ENCODE results near the gene PEX10. TPM values are rescaled to one million over a fixed set of nuclear protein-coding genes. Genes with fewer than 3 reads are reported as not detected.
A peak's percentile ranks its signal among the peaks of the same experiment; 100 is the strongest.

PEX10 gene
- total RNA-seq, 5 donors from 2014 or later (not counting 1 experiment from before 2014, with no cell fraction given): 11.7 to 13.2 (median 12.2) TPM

GRCh38 chr1:2396059-2396458, 16.3 kb downstream of the PEX10 start:
- H3K4me3 Mint-ChIP-seq: no peak overlapping the region
- H3K36me3 Mint-ChIP-seq: peaks cover 31% of the 10 kb centered on the region
- peaks cover 17 to 72% of the 10 kb centered on the region in 2 donors for H3K36me3 ChIP-seq (ENCODE audit: control insufficient read depth in 2 of 2, extremely low read depth in 1 of 2, insufficient read depth in 1 of 2, low read length in 1 of 2)
- ATAC-seq (replicated peaks in 1 of 4) (no peak), DNase-seq (no peak)
- H3K27me3 ChIP-seq (replicated peaks in 1 of 2; ENCODE audit: control insufficient read depth in 2 of 2, extremely low read depth in 1 of 2, insufficient read depth in 2 of 2, low read length in 1 of 2): no peaks in the 10 kb centered on the region
- peaks cover 11 to 39% of the 10 kb centered on the region in 2 experiments for H3K4me1 ChIP-seq (ENCODE audit: control insufficient read depth in 1 of 2, extremely low read depth in 1 of 2, insufficient read depth in 2 of 2, low read length in 2 of 2)
- H3K4me3 ChIP-seq (ENCODE audit: control insufficient read depth in 1 of 2, extremely low read depth in 1 of 2, low read length in 1 of 2): no peak overlapping the region
- H3K27ac ChIP-seq (ENCODE audit: low read length): no peak overlapping the region
- H3K9me3 Mint-ChIP-seq: no peaks in the 10 kb centered on the region
- ChIA-PET POLR2A (no interaction called here), CTCF (interaction anchor here in 1 of 2 donors (0.6 kb wide), 1 partner anchor 330 kb away, joined by 3 read pairs; no protein-coding TSS in a partner anchor)
- H3K27me3 Mint-ChIP-seq: no peaks in the 10 kb centered on the region
- H3K4me1 Mint-ChIP-seq: peaks cover 37 to 53% (median 51%) of the 10 kb centered on the region in 3 donors
- H3K27ac Mint-ChIP-seq: no peak overlapping the region
- H3K9me3 ChIP-seq: no peaks in the 10 kb centered on the region
- 86% methylated on average over 2 of the region's 17 CpGs for WGBS (ENCODE audit: insufficient coverage)

GRCh38 chr1:2395245-2395644, 17.1 kb downstream of the PEX10 start:
- POLR2A ChIA-PET: no interaction called here
- no peak overlapping the region for H3K27ac Mint-ChIP-seq
- no peaks in the 10 kb centered on the region for H3K9me3 Mint-ChIP-seq

DNA sequence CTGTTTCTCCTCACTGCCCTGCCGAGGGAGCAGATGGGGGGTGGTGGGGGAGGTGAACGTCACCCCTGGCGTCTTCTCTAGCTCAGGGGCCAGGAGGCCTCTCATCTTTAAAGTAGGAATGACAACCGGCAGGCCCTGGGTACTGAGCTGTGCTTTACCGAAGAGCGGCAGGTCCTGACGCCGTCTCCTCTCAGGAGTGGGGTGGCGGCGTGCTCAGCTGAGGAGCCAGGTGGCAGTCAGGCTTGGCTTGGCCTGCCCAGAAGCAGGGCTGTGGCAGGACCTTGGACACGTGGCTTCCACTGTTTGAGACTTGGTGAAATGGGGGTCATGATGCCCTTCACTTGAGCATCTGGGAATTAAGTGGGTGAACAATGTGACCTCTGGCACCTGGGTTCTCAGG, 17.6 kb downstream of the PEX10 start:
- peaks cover 11 to 60% of the 10 kb centered on the region in 2 donors for H3K36me3 ChIP-seq (ENCODE audit: control insufficient read depth in 2 of 2, extremely low read depth in 1 of 2, insufficient read depth in 1 of 2, low read length in 1 of 2)
- ChIA-PET CTCF (no interaction called here), POLR2A (no interaction called here)
- H3K27ac Mint-ChIP-seq: no peak overlapping the region
- H3K4me1 ChIP-seq (ENCODE audit: control insufficient read depth in 1 of 2, extremely low read depth in 1 of 2, insufficient read depth in 2 of 2, low read length in 2 of 2): peaks cover 11 to 49% of the 10 kb centered on the region in 2 experiments
- no peaks in the 10 kb centered on the region for H3K9me3 Mint-ChIP-seq
- 93% methylated on average over 9 of the region's 11 CpGs for WGBS (ENCODE audit: insufficient coverage)
- H3K27me3 Mint-ChIP-seq: no peaks in the 10 kb centered on the region
- no peaks in the 10 kb centered on the region for H3K27me3 ChIP-seq (replicated peaks in 1 of 2; ENCODE audit: control insufficient read depth in 2 of 2, extremely low read depth in 1 of 2, insufficient read depth in 2 of 2, low read length in 1 of 2)
- no peak for DNase-seq
- no peak overlapping the region for H3K4me3 ChIP-seq (ENCODE audit: control insufficient read depth in 1 of 2, extremely low read depth in 1 of 2, low read length in 1 of 2)
- no peaks in the 10 kb centered on the region for H3K9me3 ChIP-seq
- H3K36me3 Mint-ChIP-seq: peaks cover 22% of the 10 kb centered on the region
- no peak overlapping the region for H3K27ac ChIP-seq (ENCODE audit: low read length)
- peak overlapping the region in 2 of 3 donors; percentile 21 to 84 for H3K4me3 Mint-ChIP-seq
- no peak for ATAC-seq (replicated peaks in 1 of 4)
- peaks cover 37 to 56% (median 51%) of the 10 kb centered on the region in 3 donors for H3K4me1 Mint-ChIP-seq

More at GRCh38 chr1:2395245-2395644, 17.1 kb downstream of the PEX10 start:
- CTCF ChIA-PET: no interaction called here
- H3K9me3 ChIP-seq: no peaks in the 10 kb centered on the region
- peaks cover 11 to 47% of the 10 kb centered on the region in 2 experiments for H3K4me1 ChIP-seq (ENCODE audit: control insufficient read depth in 1 of 2, extremely low read depth in 1 of 2, insufficient read depth in 2 of 2, low read length in 2 of 2)
- no peak overlapping the region for H3K27ac ChIP-seq (ENCODE audit: low read length)
- H3K27me3 ChIP-seq (replicated peaks in 1 of 2; ENCODE audit: control insufficient read depth in 2 of 2, extremely low read depth in 1 of 2, insufficient read depth in 2 of 2, low read length in 1 of 2): no peaks in the 10 kb centered on the region
- no peak overlapping the region for H3K4me3 ChIP-seq (ENCODE audit: control insufficient read depth in 1 of 2, extremely low read depth in 1 of 2, low read length in 1 of 2)
- no peaks in the 10 kb centered on the region for H3K27me3 Mint-ChIP-seq
- DNase-seq (no peak), ATAC-seq (replicated peaks in 1 of 4) (no peak)
- no peak overlapping the region for H3K4me3 Mint-ChIP-seq
- peaks cover 37 to 52% (median 51%) of the 10 kb centered on the region in 3 donors for H3K4me1 Mint-ChIP-seq
- 95% methylated on average over 10 of the region's 10 CpGs for WGBS (ENCODE audit: insufficient coverage)
- H3K36me3 ChIP-seq (ENCODE audit: control insufficient read depth in 2 of 2, extremely low read depth in 1 of 2, insufficient read depth in 1 of 2, low read length in 1 of 2): peaks cover 15 to 65% of the 10 kb centered on the region in 2 donors
- peaks cover 25% of the 10 kb centered on the region for H3K36me3 Mint-ChIP-seq

DNA sequence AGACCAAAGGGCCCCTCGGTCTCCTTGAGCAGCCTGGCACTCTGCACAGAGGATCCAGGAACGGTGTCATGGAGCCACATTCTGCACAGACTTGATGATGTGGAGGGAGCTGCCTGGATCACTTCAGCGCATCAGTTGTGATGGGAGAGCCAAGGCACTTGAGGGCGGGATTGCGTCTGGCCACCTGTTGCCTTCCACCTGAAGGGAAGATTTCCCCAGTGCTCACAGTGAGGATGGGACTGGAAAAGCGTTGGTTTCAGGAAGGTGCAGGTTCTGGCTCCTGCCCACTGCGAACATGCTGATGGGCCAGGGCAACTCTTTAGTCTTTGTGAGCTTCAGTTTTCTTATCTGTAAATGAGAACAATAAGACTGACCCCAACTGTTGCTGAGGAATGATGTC, 18.1 kb downstream of the PEX10 start:
- Histone ChIP-seq H3K27me3 (replicated peaks in 1 of 2; ENCODE audit: control insufficient read depth in 2 of 2, extremely low read depth in 1 of 2, insufficient read depth in 2 of 2, low read length in 1 of 2) (no peaks in the 10 kb centered on the region), H3K27ac (ENCODE audit: low read length) (no peak overlapping the region), H3K4me3 (ENCODE audit: control insufficient read depth in 1 of 2, extremely low read depth in 1 of 2, low read length in 1 of 2) (no peak overlapping the region), H3K36me3 (ENCODE audit: control insufficient read depth in 2 of 2, extremely low read depth in 1 of 2, insufficient read depth in 1 of 2, low read length in 1 of 2) (peaks cover 11 to 55% of the 10 kb centered on the region in 2 donors), H3K9me3 (no peaks in the 10 kb centered on the region), H3K4me1 (ENCODE audit: control insufficient read depth in 1 of 2, extremely low read depth in 1 of 2, insufficient read depth in 2 of 2, low read length in 2 of 2) (peaks cover 11 to 49% of the 10 kb centered on the region in 2 experiments)
- Mint-ChIP-seq H3K27me3 (no peaks in the 10 kb centered on the region), H3K4me1 (peaks cover 33 to 55% (median 48%) of the 10 kb centered on the region in 3 donors), H3K36me3 (peaks cover 18% of the 10 kb centered on the region), H3K9me3 (no peaks in the 10 kb centered on the region), H3K27ac (no peak overlapping the region), H3K4me3 (peak overlapping the region in 1 of 3 donors; percentile 84)
- WGBS (ENCODE audit: insufficient coverage): 95% methylated on average over 6 of the region's 7 CpGs
- no peak for DNase-seq
- CTCF ChIA-PET: interaction anchor here in 1 of 2 donors (0.6 kb wide), 1 partner anchor 1019 kb away, joined by 3 read pairs; the partner anchor contains the start of gene AURKAIP1
- ATAC-seq (replicated peaks in 1 of 4): no peak
- POLR2A ChIA-PET: interaction anchor here in 1 of 2 donors (0.6 kb wide), 1 partner anchor 206 kb away, joined by 10 read pairs; no protein-coding TSS in a partner anchor

- H3K36me3 ChIP-seq (ENCODE audit: control insufficient read depth in 2 of 2, extremely low read depth in 1 of 2, insufficient read depth in 1 of 2, low read length in 1 of 2): peaks cover 7 to 47% of the 10 kb centered on the region in 2 donors
- peak overlapping the region in 1 of 2 donors; percentile 39 for H3K27ac Mint-ChIP-seq
- H3K9me3 ChIP-seq: no peaks in the 10 kb centered on the region
- POLR2A ChIA-PET: interaction anchor here in 1 of 2 donors (0.6 kb wide), 1 partner anchor 205 kb away, joined by 10 read pairs; no protein-coding TSS in a partner anchor
- no peak overlapping the region for H3K27ac ChIP-seq (ENCODE audit: low read length)
- CTCF ChIA-PET: interaction anchor here in 1 of 2 donors (0.6 kb wide), 1 partner anchor 1018 kb away, joined by 3 read pairs; the partner anchor contains the start of gene AURKAIP1
- no peaks in the 10 kb centered on the region for H3K9me3 Mint-ChIP-seq
- ATAC-seq (replicated peaks in 1 of 4): no peak
- peaks cover 29 to 53% (median 45%) of the 10 kb centered on the region in 3 donors for H3K4me1 Mint-ChIP-seq
- H3K27me3 Mint-ChIP-seq: no peaks in the 10 kb centered on the region
- peak overlapping the region; percentile 84 to 88 (median 85) for H3K4me3 Mint-ChIP-seq
- no peak overlapping the region for H3K4me3 ChIP-seq (ENCODE audit: control insufficient read depth in 1 of 2, extremely low read depth in 1 of 2, low read length in 1 of 2)
- H3K4me1 ChIP-seq (ENCODE audit: control insufficient read depth in 1 of 2, extremely low read depth in 1 of 2, insufficient read depth in 2 of 2, low read length in 2 of 2): peaks cover 11 to 49% of the 10 kb centered on the region in 2 experiments
- 93% methylated on average over 9 of the region's 9 CpGs for WGBS (ENCODE audit: insufficient coverage)
- H3K36me3 Mint-ChIP-seq: peaks cover 15% of the 10 kb centered on the region
- H3K27me3 ChIP-seq (replicated peaks in 1 of 2; ENCODE audit: control insufficient read depth in 2 of 2, extremely low read depth in 1 of 2, insufficient read depth in 2 of 2, low read length in 1 of 2): no peaks in the 10 kb centered on the region
- no peak for DNase-seq
Observed at GRCh38 chr1:2393471-2393877, 18.9 kb downstream of the PEX10 start.

DNA sequence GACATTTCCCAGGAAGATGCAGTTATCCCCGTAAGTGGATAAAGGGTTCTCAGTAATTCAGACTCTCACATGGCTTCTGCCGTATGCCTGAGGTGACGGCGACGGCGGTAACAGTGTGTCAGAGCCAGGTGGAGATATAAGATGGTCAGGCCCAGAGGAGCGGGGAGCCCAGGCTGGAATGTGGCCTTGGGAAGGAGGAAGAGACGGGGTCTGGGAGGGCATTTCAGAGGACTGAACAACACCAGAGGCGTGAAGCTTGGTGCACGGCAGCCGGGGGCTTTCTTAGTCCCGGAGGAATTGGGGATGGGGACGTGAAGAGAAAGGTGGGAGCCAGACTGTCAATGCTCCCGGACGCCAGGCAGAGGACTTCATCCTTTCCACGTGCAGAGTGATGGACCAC, 19.7 kb downstream of the PEX10 start:
- H3K9me3 ChIP-seq: no peaks in the 10 kb centered on the region
- peaks cover 11 to 49% of the 10 kb centered on the region in 2 experiments for H3K4me1 ChIP-seq (ENCODE audit: control insufficient read depth in 1 of 2, extremely low read depth in 1 of 2, insufficient read depth in 2 of 2, low read length in 2 of 2)
- WGBS (ENCODE audit: insufficient coverage): 80% methylated on average over 15 of the region's 16 CpGs
- ATAC-seq (replicated peaks in 1 of 4): no peak
- Mint-ChIP-seq H3K9me3 (no peaks in the 10 kb centered on the region), H3K36me3 (peaks cover 15% of the 10 kb centered on the region), H3K4me3 (peak overlapping the region; percentile 84 to 88 (median 85)), H3K27ac (peak overlapping the region; percentile 75 to 85), H3K4me1 (peaks cover 29 to 53% (median 45%) of the 10 kb centered on the region in 3 donors), H3K27me3 (no peaks in the 10 kb centered on the region)
- H3K4me3 ChIP-seq (ENCODE audit: control insufficient read depth in 1 of 2, extremely low read depth in 1 of 2, low read length in 1 of 2): peak overlapping the region; percentile 62
- H3K27me3 ChIP-seq (replicated peaks in 1 of 2; ENCODE audit: control insufficient read depth in 2 of 2, extremely low read depth in 1 of 2, insufficient read depth in 2 of 2, low read length in 1 of 2): no peaks in the 10 kb centered on the region
- peaks cover 7 to 40% of the 10 kb centered on the region in 2 donors for H3K36me3 ChIP-seq (ENCODE audit: control insufficient read depth in 2 of 2, extremely low read depth in 1 of 2, insufficient read depth in 1 of 2, low read length in 1 of 2)
- ChIA-PET CTCF (no interaction called here), POLR2A (no interaction called here)
- H3K27ac ChIP-seq (ENCODE audit: low read length): no peak overlapping the region
- no peak for DNase-seq

Data from T-cell (primary cell).